Erythroblast (primary cell): ENCODE data around the gene CELSR3.

ENCODE experiments used
- GATA1 ChIP-seq: IDR thresholded peaks from 2 replicates; pipeline ENCODE4 v1.6.1; 2011; ENCODE audit warnings: low read depth, mild to moderate bottlenecking, control low read depth, low read length, moderate library complexity
- POLR2A ChIP-seq: IDR thresholded peaks from 2 replicates; pipeline ENCODE4 v1.6.1; 2011; ENCODE audit warnings: mild to moderate bottlenecking, low read length

GRCh38 chr3:48614044-48614443 is 48.6 kb downstream of the CELSR3 start:
- TF ChIP-seq POLR2A (no peak), GATA1 (no peak)
